ENCODE data around the gene ZNF469.

DNA sequence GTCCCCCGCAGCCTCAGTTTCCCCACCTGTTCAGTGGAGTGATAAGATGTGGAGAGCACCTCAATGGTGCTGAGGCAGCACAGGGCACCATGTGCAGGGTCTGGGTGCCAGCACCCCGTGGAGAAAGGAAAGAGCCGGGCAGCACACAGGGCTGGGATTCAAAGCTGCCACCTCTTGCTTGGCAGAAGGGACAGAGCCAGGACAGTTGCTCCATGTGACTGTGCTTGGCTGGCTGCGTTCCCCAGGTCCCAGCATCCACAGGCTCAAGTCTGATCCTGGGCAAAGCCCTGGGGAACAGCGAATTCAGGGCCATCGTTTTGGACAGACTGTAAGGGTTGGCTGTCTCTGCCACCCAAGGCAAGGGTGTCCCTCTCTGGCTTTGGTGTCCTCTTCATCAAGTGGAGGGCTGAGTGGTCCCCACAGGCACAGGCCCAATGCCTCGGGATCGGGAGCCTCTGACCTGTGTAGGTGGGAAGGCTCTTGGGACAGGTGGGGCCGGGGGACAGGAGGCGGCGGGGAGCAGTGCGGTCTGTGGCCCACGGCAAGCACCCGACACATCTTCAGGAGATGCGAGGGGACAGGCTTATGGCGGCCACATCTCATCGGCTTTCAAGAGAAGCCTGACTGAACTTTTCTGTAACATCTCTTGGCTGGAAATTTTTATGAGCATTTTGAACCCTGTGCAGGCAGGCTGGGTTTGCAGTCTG lies 8.5 kb downstream of the ZNF469 start:
- TF ChIP-seq, protein P1, sequence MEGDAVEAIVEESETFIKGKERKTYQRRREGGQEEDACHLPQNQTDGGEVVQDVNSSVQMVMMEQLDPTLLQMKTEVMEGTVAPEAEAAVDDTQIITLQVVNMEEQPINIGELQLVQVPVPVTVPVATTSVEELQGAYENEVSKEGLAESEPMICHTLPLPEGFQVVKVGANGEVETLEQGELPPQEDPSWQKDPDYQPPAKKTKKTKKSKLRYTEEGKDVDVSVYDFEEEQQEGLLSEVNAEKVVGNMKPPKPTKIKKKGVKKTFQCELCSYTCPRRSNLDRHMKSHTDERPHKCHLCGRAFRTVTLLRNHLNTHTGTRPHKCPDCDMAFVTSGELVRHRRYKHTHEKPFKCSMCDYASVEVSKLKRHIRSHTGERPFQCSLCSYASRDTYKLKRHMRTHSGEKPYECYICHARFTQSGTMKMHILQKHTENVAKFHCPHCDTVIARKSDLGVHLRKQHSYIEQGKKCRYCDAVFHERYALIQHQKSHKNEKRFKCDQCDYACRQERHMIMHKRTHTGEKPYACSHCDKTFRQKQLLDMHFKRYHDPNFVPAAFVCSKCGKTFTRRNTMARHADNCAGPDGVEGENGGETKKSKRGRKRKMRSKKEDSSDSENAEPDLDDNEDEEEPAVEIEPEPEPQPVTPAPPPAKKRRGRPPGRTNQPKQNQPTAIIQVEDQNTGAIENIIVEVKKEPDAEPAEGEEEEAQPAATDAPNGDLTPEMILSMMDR (IDR thresholded peaks at IDR 0.05; ENCODE audit: extremely low read depth in 1 of 2, insufficient read depth in 1 of 2, low read depth in 1 of 2, low read length in 2 of 2), result no peak
- TF ChIP-seq, protein P2, sequence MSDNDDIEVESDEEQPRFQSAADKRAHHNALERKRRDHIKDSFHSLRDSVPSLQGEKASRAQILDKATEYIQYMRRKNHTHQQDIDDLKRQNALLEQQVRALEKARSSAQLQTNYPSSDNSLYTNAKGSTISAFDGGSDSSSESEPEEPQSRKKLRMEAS (IDR thresholded peaks at IDR 0.05; ENCODE audit: insufficient read depth, insufficient read length), result no peak
- TF ChIP-seq EZH2 (IDR thresholded peaks at IDR 0.05; ENCODE audit: borderline replicate concordance, low read depth, low read length, severe bottlenecking) (no peak), FOS (IDR thresholded peaks at IDR 0.05; ENCODE audit: borderline replicate concordance, insufficient read depth, low read length) (no peak), POLR2AphosphoS5 (IDR thresholded peaks at IDR 0.05; ENCODE audit: insufficient read depth, low read depth, low read length) (no peak), POLR2A (IDR thresholded peaks at IDR 0.05; ENCODE audit: low read depth, low read length) (no peak), MYC (IDR thresholded peaks at IDR 0.05; ENCODE audit: low read depth, low read length) (no peak)
